Measurements from ENCODE around the gene MBD3. TPM values are rescaled to one million over a fixed set of nuclear protein-coding genes. Genes with fewer than 3 reads are reported as not detected.

Gene MBD3
- polyA plus RNA-seq, 1 experiment: 21.9 TPM

GRCh38 chr19:1577929-1578618 lies 14.6 kb downstream of the MBD3 start:
- CTCF ChIA-PET: no interaction called here
- Histone ChIP-seq H3K9me3 (ENCODE audit: control insufficient read depth, insufficient read depth, low read length) (no peaks in the 10 kb centered on the region; the same call in 1 of the 2 replicates), H3K4me3 (ENCODE audit: low read depth, low read length) (no peak overlapping the region), H3K27me3 (ENCODE audit: control insufficient read depth, insufficient read depth, low read length) (no peaks in the 10 kb centered on the region), H3K27ac (ENCODE audit: low read depth, low read length) (no peak overlapping the region)
- no peak for DNase-seq (ENCODE audit: low read depth, low spot score)
- POLR2A ChIA-PET: no interaction called here
- TF ChIP-seq, protein P1, sequence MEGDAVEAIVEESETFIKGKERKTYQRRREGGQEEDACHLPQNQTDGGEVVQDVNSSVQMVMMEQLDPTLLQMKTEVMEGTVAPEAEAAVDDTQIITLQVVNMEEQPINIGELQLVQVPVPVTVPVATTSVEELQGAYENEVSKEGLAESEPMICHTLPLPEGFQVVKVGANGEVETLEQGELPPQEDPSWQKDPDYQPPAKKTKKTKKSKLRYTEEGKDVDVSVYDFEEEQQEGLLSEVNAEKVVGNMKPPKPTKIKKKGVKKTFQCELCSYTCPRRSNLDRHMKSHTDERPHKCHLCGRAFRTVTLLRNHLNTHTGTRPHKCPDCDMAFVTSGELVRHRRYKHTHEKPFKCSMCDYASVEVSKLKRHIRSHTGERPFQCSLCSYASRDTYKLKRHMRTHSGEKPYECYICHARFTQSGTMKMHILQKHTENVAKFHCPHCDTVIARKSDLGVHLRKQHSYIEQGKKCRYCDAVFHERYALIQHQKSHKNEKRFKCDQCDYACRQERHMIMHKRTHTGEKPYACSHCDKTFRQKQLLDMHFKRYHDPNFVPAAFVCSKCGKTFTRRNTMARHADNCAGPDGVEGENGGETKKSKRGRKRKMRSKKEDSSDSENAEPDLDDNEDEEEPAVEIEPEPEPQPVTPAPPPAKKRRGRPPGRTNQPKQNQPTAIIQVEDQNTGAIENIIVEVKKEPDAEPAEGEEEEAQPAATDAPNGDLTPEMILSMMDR (IDR thresholded peaks at IDR 0.05; ENCODE audit: low read depth, low read length): no peak

DNA sequence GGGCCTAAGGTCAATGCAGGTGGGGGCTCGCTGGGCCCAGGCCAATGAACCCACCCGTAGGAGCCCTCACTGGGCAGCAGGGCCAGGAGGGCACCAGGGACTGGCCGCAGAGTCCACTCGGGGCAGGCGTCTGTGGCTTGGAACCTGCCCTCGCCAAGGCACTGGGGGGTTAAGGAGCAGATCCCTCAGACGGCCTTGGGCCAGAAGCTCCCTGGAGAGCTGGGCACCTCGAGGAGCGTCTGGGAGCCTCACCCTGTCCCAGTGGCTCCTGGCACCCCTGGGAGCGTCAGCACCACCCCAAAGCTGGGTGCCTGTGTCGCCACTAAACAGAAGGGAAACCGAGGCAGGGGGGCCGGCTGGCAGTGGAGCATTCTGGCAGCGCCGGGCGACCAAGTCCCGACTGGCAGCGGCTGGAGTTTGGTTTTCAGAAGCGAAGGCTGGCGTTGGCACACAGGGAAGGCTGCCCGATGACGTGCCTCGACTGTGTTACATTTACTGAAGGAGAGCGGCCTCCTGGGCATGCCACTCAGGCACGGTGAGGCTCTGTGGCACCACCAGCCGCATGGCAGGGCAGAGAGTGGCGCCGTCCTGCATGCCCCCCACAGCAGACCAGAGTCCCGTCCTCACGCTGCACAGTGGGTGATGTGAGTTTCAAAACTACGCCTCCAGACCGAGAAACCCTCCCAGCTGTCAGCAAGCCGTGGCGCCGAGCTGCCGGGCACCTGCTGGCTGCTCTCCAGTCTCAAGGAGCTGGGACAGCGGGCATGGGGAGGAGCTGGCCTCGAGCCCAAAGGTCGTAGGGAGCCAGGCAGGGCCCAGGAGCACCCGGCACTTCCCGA lies 15.4 kb downstream of the MBD3 start:
- CTCF ChIA-PET: no interaction called here

GRCh38 chr19:1576242-1577089 lies 16.2 kb downstream of the MBD3 start:
- H3K27me3 ChIP-seq (ENCODE audit: control insufficient read depth, insufficient read depth, low read length): no peaks in the 10 kb centered on the region
- POLR2A ChIA-PET: interaction anchor here (1.6 kb wide), 1 partner anchor 14 kb away, joined by 4 read pairs; no protein-coding TSS in a partner anchor
- no peak overlapping the region for H3K4me3 ChIP-seq (ENCODE audit: low read depth, low read length)
- H3K27ac ChIP-seq (ENCODE audit: low read depth, low read length): no peak overlapping the region
- TF ChIP-seq, protein P1 (IDR thresholded peaks at IDR 0.05; ENCODE audit: low read depth, low read length): no peak
- DNase-seq (ENCODE audit: low read depth, low spot score): no peak
- H3K9me3 ChIP-seq (ENCODE audit: control insufficient read depth, insufficient read depth, low read length): no peaks in the 10 kb centered on the region; the same call in 1 of the 2 replicates
- CTCF ChIA-PET: interaction anchor here (0.5 kb wide), 1 partner anchor 30 kb away, joined by 3 read pairs; no protein-coding TSS in a partner anchor

More for the DNA sequence above, 15.4 kb downstream of the MBD3 start:
- TF ChIP-seq, protein P1 (IDR thresholded peaks at IDR 0.05; ENCODE audit: low read depth, low read length): no peak
- Histone ChIP-seq H3K9me3 (ENCODE audit: control insufficient read depth, insufficient read depth, low read length) (no peaks in the 10 kb centered on the region; the same call in 1 of the 2 replicates), H3K27ac (ENCODE audit: low read depth, low read length) (no peak overlapping the region), H3K4me3 (ENCODE audit: low read depth, low read length) (no peak overlapping the region), H3K27me3 (ENCODE audit: control insufficient read depth, insufficient read depth, low read length) (no peaks in the 10 kb centered on the region)
- POLR2A ChIA-PET: interaction anchor here (1.6 kb wide), 1 partner anchor 13 kb away, joined by 4 read pairs; no protein-coding TSS in a partner anchor
- DNase-seq (ENCODE audit: low read depth, low spot score): no peak

DNA sequence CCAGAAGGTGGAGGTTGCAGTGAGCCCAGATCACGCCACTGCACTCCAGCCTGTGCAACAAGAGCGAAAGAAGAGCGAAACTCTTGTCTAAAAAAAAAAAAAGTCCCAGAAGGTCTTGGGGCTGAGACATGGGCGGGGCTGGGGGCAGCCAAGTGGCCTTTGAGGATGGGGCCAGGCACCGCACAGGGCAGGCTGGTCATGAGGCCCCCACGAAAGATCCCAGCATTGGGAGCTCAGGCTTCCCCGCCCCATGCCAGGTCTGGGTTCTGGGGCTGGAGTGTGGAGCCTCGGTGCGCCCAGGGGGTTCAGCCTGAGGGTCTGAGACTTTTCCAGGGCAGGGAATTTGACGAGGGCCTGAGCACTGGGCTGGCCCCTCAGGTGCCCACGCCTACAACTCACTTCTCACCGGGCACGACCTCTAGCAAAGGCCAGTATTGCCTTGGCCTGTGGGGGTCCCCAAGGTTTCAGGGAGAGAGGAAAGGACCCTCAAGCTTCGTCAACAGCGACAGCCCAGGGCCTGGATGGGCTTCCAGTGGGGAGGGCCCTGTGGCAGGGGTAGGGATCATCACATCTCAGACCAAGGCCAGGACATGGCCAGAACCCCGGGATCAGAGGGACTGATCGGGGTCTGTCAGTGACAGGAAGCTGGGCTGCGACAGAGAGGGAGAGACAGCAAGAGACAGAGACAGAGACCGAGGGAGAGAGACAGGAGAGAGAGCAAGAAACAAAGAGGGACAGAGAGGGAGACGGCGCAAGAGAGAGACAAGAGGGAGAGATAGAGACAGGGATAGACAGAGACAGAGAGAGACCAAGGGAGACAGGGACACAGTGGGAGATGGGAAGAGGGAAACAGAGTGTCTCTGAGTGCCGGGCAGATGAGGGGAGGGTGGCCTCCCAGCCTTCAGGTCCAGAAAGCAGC lies 17.1 kb downstream of the MBD3 start:
- DNase-seq (ENCODE audit: low read depth, low spot score): no peak
- Histone ChIP-seq H3K4me3 (ENCODE audit: low read depth, low read length) (no peak overlapping the region), H3K27me3 (ENCODE audit: control insufficient read depth, insufficient read depth, low read length) (no peaks in the 10 kb centered on the region), H3K27ac (ENCODE audit: low read depth, low read length) (no peak overlapping the region), H3K9me3 (ENCODE audit: control insufficient read depth, insufficient read depth, low read length) (peaks cover 2% of the 10 kb centered on the region; the same call in 1 of the 2 replicates)
- ChIA-PET CTCF (no interaction called here), POLR2A (interaction anchor here (1.6 kb wide), 1 partner anchor 15 kb away, joined by 4 read pairs; no protein-coding TSS in a partner anchor)
- TF ChIP-seq, protein P1 (IDR thresholded peaks at IDR 0.05; ENCODE audit: low read depth, low read length): no peak

Data from AG04450 (cell line).